GM21423 (cell line): ENCODE data around the gene NEDD9.

Experiments used
- ATAC-seq: cut with Tn5 transposase; IDR thresholded peaks from one replicate; pipeline ENCODE4 v1.9.1; 2021; ENCODE audit warnings: mild to moderate bottlenecking, moderate library complexity; ENCODE audit not compliant: unreplicated experiment

The NEDD9 gene

GRCh38 chr6:11219400-11219834 is 13.1 kb downstream of the NEDD9 start:
- no peak for ATAC-seq

- ATAC-seq = no peak
These were observed 13.7 kb downstream of the NEDD9 start for GRCh38 chr6:11218538-11219399.

GRCh38 chr6:11218102-11218442 is 14.4 kb downstream of the NEDD9 start:
- ATAC-seq = peak; percentile 17

GRCh38 chr6:11217360-11218101 is 14.9 kb downstream of the NEDD9 start:
- peak; percentile 59 for ATAC-seq

- ATAC-seq = no peak
These were observed 16.7 kb downstream of the NEDD9 start for GRCh38 chr6:11215773-11216172.

GRCh38 chr6:11214901-11215300 is 17.6 kb downstream of the NEDD9 start:
- ATAC-seq = no peak

GRCh38 chr6:11214084-11214833 is 18.2 kb downstream of the NEDD9 start:
- no peak for ATAC-seq

- ATAC-seq = no peak
These were observed 18.9 kb downstream of the NEDD9 start for GRCh38 chr6:11213422-11214021.

GRCh38 chr6:11212664-11213063 is 19.8 kb downstream of the NEDD9 start:
- no peak for ATAC-seq

GRCh38 chr6:11211254-11211653 is 21.2 kb downstream of the NEDD9 start:
- no peak for ATAC-seq

GRCh38 chr6:11210386-11211138 is 21.9 kb downstream of the NEDD9 start:
- ATAC-seq = no peak

GRCh38 chr6:11209906-11210305 is 22.6 kb downstream of the NEDD9 start:
- ATAC-seq = no peak

- no peak for ATAC-seq
These were observed 23.1 kb downstream of the NEDD9 start for GRCh38 chr6:11209369-11209768.

- no peak for ATAC-seq
These were observed 23.6 kb downstream of the NEDD9 start for GRCh38 chr6:11208854-11209253.

GRCh38 chr6:11208267-11208666 is 24.2 kb downstream of the NEDD9 start:
- no peak for ATAC-seq

- ATAC-seq = no peak
These were observed 25.1 kb downstream of the NEDD9 start for GRCh38 chr6:11207199-11207968.

- no peak for ATAC-seq
These were observed 25.9 kb downstream of the NEDD9 start for GRCh38 chr6:11206576-11206975.

- ATAC-seq = no peak
These were observed 27.6 kb downstream of the NEDD9 start for GRCh38 chr6:11204794-11205366.

GRCh38 chr6:11204005-11204399 is 28.5 kb downstream of the NEDD9 start:
- ATAC-seq = no peak
